GM12892 (cell line): ENCODE results near the gene CCDC191.

Experiments
- DNase-seq: peaks from one replicate; pipeline ENCODE4 v3.0.0; 2011; ENCODE audit not compliant: insufficient read length
- FAIRE-seq: peaks from 2 replicates; lab custom pipeline; 2011; peaks lifted over from hg19 to GRCh38; lab: Jason Lieb, UNC
- POLR2A ChIP-seq: IDR thresholded peaks from 2 replicates; pipeline ENCODE4 v1.6.1; 2011; ENCODE audit warnings: low read depth, low read length, control low read depth
- POLR2AphosphoS5 ChIP-seq: IDR thresholded peaks from 2 replicates; pipeline ENCODE4 v1.6.1; 2011; ENCODE audit warnings: low read depth, low read length, control low read depth
- TAF1 ChIP-seq: IDR thresholded peaks from 2 replicates; pipeline ENCODE4 v1.6.1; 2011; ENCODE audit warnings: low read depth, mild to moderate bottlenecking, control low read depth, low read length, borderline replicate concordance

Gene CCDC191

GRCh38 chr3:114011059-114011797, 45.1 kb downstream of the CCDC191 start:
- FAIRE-seq = no peak
- TF ChIP-seq POLR2AphosphoS5 = no peak
- no peak for TF ChIP-seq TAF1
- TF ChIP-seq POLR2A = no peak

GRCh38 chr3:114005481-114005880, 50.8 kb downstream of the CCDC191 start:
- TF ChIP-seq POLR2A (no peak), TAF1 (no peak), POLR2AphosphoS5 (no peak)
- FAIRE-seq = no peak
- DNase-seq = no peak

More at GRCh38 chr3:114011059-114011797, 45.1 kb downstream of the CCDC191 start:
- no peak for DNase-seq

GRCh38 chr3:113985541-113985940, 70.8 kb downstream of the CCDC191 start:
- TF ChIP-seq POLR2A (no peak), POLR2AphosphoS5 (no peak), TAF1 (no peak)
- DNase-seq = no peak
- no peak for FAIRE-seq

GRCh38 chr3:113983544-113983943, 72.8 kb downstream of the CCDC191 start:
- DNase-seq (no peak), FAIRE-seq (no peak)
- TF ChIP-seq POLR2AphosphoS5 (no peak), TAF1 (no peak), POLR2A (no peak)

- TF ChIP-seq POLR2AphosphoS5 = no peak
- TF ChIP-seq POLR2A = no peak
- no peak for TF ChIP-seq TAF1
- no peak for DNase-seq
- no peak for FAIRE-seq
Observed at GRCh38 chr3:113981803-113982202, 74.5 kb downstream of the CCDC191 start.

GRCh38 chr3:113979916-113980315, 76.4 kb downstream of the CCDC191 start:
- FAIRE-seq (no peak), DNase-seq (no peak)
- no peak for TF ChIP-seq POLR2AphosphoS5
- TF ChIP-seq POLR2A = no peak
- no peak for TF ChIP-seq TAF1

- TF ChIP-seq POLR2AphosphoS5 (no peak), TAF1 (no peak)
- peak; percentile 86 for FAIRE-seq
Observed at GRCh38 chr3:113977822-113978221, 78.5 kb downstream of the CCDC191 start.

GRCh38 chr3:113968986-113969385, 87.3 kb downstream of the CCDC191 start:
- FAIRE-seq = no peak
- TF ChIP-seq POLR2A (no peak), TAF1 (no peak), POLR2AphosphoS5 (no peak)
- no peak for DNase-seq

More at GRCh38 chr3:113977822-113978221, 78.5 kb downstream of the CCDC191 start:
- DNase-seq = no peak

- TF ChIP-seq TAF1 = no peak
- no peak for TF ChIP-seq POLR2AphosphoS5
- no peak for TF ChIP-seq POLR2A
- FAIRE-seq = no peak
- DNase-seq = no peak
Observed at GRCh38 chr3:113966172-113966571, 90.2 kb downstream of the CCDC191 start.

GRCh38 chr3:113963879-113964278, 92.4 kb downstream of the CCDC191 start:
- FAIRE-seq (no peak), DNase-seq (no peak)
- TF ChIP-seq TAF1 (no peak), POLR2A (no peak), POLR2AphosphoS5 (no peak)

- TF ChIP-seq POLR2A (no peak), POLR2AphosphoS5 (no peak), TAF1 (no peak)
- DNase-seq (no peak), FAIRE-seq (no peak)
Observed at GRCh38 chr3:113954091-113954685, 102.1 kb downstream of the CCDC191 start.

GRCh38 chr3:113953677-113954076, 102.6 kb downstream of the CCDC191 start:
- DNase-seq = no peak
- TF ChIP-seq POLR2A (no peak), TAF1 (no peak), POLR2AphosphoS5 (no peak)

GRCh38 chr3:113952921-113953320, 103.4 kb downstream of the CCDC191 start:
- no peak for TF ChIP-seq POLR2A

More at GRCh38 chr3:113953677-113954076, 102.6 kb downstream of the CCDC191 start:
- no peak for FAIRE-seq

More at GRCh38 chr3:113952921-113953320, 103.4 kb downstream of the CCDC191 start:
- FAIRE-seq = no peak
- no peak for DNase-seq
